Placental epithelial cell (primary cell): ENCODE results near the gene CD164. TPM values are rescaled to one million over a fixed set of nuclear protein-coding genes. Genes with fewer than 3 reads are reported as not detected.

ENCODE experiments used
- total RNA-seq: library from RNA; depleted of rRNA; stranded (reverse); fragments of >200 nt; gene quantifications from 2 replicates; pipeline ENCODE4 v1.2.3, GENCODE V29; 2012

The CD164 gene
- total RNA-seq: 158 and 162 TPM in 2 replicates

DNA sequence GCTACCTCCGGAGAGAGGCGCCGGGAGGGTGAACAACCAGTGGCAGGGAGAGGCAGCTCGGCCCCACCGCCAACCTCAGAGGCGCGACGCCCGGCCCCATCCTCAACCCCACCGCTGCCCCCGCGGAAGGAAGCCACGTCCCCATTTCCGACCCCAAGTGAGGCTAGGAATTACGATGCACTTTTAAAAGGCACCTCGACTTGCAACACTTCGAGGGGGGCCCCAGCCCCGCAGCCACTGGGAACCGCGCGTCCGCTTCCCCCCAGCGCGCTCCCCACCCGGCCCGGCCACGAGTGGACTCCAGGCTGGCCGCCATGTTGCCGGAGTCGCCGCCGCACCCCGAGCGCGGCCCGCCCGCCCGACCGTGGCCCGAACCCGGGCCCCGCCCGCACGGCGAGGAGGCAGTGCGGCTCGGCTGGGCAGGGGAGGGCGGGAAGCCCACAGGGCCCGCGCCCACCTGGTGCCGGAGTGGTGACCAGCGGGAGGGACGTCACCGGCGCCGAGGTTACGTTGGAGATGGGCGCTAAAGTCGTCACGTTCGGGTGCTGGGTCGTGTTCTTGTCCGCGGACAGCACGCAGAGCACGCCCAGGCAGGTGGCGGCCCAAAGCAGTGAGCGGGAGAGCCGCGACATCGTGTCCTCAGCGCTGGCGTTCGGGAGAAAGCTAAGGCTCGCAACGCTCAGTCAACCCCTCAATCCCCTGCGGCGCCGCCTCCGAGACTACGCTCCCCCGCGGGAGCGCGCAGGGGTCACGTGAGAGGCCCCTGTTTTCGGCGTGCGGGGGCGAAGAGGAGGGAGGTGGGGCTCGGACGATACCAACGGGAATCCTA lies at the start of gene CD164:
Gene CD164, minus strand, starts transcription at position 721 of the 829 bp plus-strand sequence. Its CDS starts 89 bp downstream, at position 632.

Other genes with a start within 250 kb of the CD164 start
- gene PPIL6, start 58.2 kb upstream of the CD164 start, total RNA-seq: 0.22 and 0.39 TPM in 2 replicates
- 14.7 and 18.8 TPM in 2 replicates for gene SMPD2, start 58.3 kb upstream of the CD164 start, total RNA-seq
- 45.3 and 52.2 TPM in 2 replicates for gene MICAL1, start 73.3 kb upstream of the CD164 start, total RNA-seq
- 5.5 and 7.7 TPM in 2 replicates for gene ZBTB24, start 100.8 kb upstream of the CD164 start, total RNA-seq